ENCODE measurements around the gene INSIG2.
A peak's percentile ranks its signal among the peaks of the same experiment; 100 is the strongest.
"Not testable (repeated sequence)": the region's sequence is repeated elsewhere in the genome, so short reads cannot be mapped to it uniquely, and the experiment has no call there.

INSIG2 gene

DNA sequence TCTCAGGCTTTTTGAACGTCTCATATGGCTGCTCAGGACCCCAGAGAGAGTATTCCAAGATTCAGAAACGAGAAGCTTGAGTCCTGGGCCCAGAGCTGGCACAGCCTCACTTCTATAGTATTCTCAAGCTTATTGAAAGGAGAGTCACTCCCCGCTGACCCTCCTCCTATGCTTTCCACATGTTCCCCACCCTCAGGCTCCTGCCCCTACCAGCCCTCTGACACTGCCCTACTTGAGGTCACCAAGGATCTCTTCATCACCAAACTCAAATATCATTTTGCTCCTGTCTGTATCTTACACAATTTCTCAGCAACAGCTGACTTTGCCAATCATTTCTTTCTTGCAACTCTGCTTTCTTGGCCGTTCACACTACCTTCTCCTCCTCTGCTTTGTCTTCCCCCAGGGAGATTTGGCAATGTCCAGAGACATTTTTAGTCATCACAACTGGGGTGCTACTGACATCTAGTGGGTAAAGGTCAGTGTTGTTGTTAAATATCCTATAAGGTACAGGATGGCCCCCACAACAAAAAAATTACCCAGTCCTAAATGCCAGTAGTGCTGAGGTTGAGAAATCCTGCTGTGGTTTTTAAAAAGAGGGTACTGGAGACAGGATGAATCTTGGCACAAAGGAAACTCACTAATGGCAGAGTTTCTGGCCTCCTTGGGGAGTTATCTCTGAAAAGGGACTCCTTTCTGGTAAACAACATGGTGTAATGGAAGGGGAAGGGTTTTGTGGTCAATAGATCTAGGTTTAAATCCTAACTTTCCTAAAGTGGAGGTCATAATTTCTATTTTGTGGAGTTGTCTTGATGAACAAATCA is 26.9 kb upstream of the INSIG2 start:
- no peak for DNase-seq

DNA sequence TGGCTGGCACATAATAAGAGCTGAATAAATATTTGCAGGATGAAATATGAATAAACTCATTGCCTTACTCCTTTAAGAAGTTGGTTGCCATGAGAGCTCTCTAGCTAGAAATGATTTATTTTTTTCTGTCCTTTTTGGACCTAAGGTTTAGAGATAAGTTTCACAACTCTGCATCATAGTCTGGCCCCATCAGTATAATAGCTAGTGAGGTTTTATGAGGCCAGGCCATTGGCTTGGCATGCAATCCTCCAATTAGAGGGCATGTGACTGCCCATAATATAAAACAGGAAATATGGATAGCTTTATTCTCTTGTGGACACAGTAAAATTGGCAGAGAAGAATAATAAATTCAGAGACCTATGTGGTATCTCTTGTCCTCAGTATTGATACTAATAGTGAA is 26.2 kb upstream of the INSIG2 start:
- DNase-seq, result no peak

DNA sequence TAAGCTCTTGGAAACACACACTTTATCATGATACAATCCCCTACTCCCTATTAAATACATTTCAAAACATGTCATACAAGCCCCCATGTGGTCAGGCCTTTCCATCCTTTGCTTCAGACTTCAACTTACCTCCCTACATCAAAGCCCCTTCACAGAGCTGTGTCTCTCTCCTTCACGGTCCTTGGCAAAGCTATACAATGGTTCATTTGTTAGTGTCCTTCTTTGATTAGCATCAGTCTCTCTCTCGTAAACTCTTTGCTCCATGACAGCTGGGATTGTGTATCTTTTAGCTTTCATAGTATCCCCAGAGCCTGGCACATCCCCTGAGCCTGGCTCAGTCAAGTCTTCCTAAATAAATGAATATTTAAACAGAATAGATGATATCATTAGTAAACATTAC is 25.6 kb upstream of the INSIG2 start:
- DNase-seq, result no peak

DNA sequence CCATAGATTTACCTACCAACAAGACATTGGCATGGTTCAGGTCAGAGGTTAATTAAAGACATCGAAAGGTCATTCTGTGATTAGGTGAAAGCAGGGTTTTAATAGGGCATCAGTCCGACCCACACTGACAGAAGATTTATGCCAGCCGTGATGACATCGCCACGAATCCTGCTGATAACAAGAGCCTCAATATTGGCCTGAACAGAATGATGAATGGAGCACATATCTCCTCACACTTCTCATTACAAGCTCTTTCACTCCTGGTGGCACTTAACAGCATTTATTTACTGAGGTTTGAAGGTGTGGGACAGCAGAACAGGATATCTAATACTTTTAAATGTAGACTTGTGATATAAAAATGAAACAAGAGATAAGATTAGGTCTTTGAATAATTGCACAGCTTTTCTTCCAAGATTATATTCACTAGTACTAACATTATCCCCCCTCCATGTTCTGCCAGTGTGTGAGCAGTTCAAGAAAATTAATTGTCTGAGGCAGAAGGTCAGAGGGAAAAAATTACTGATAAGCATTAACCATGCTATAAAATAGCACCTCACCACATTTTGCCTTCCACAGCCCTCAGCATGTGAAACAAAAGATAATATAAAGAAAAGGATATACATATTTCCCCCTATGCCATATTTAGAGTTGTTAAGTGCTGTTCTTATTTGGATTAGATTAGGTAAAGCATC is 23.1 kb upstream of the INSIG2 start:
- no peak for DNase-seq

DNA sequence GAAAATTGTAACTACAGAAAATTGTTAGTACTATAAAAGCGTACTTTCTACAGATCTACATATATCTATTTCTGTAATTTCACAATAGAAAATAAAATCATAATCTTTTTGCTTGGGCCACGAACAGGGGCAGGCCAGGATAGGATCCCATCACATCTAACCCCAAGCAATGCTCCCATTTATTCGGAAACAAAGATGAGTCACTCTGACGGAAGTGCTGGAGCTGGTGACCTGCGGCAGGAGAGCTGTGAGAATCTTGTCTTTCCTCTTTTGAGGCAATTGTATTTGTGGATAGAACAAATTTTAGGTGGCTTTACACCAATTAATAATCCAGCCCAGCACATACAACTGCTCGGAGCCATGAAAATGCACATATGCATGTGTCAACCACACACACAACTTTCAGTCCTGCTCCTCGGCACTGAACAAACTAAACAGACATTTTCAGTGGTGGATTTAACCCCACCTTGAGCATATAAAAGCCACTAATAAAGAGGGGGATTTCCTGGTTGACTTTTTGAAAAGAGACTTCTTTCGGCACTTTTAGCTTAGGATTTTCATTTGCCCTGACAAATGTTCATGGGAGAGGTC is 22.3 kb upstream of the INSIG2 start:
- no peak for DNase-seq

DNA sequence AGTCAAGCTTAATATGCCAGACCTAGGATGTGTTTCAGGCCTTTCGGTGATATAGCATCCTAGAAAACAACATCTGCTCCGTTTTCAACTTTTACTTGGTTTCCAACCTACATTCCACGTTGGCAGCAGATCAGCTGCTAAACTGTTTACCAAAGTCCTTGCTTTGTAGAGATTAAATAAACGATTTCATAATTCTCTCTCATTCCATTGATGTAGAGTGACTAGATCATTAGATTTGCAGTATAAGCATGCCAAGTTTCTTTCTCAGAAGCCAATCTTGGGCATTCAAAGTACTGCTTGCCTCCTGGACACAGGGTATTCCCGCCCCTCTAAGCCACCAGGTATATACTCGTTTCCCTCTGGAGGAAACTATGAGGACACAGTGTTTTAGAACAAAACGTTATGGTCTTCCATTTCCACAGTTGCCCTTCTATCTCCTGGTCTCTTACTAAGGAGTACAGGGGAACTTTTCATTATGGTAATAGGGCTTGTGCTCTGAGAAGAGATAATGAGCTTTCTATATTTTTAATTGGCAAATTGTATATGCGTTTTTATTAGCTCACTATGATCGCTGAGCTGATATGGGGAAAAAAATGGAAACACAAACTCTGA is 10.5 kb upstream of the INSIG2 start:
- DNase-seq, result no peak

DNA sequence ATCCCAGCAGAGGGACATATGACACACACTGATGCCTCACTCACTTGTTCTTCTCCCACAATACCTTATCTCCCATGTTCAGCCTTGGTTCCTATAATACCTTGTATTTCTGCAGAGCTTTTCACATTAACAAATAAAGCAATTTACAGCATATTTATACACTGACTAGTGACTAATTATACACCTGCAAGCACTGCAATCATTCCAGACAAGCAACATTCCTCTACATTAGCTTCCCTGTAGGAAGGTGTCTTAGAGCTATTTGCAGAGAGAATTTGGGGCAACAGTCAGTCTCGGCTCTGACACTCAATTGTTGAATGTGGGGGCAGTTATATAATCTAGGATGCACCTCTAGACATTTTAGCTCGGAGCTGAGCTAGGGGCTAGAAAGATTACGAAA is 9.5 kb upstream of the INSIG2 start:
- DNase-seq, result no peak

DNA sequence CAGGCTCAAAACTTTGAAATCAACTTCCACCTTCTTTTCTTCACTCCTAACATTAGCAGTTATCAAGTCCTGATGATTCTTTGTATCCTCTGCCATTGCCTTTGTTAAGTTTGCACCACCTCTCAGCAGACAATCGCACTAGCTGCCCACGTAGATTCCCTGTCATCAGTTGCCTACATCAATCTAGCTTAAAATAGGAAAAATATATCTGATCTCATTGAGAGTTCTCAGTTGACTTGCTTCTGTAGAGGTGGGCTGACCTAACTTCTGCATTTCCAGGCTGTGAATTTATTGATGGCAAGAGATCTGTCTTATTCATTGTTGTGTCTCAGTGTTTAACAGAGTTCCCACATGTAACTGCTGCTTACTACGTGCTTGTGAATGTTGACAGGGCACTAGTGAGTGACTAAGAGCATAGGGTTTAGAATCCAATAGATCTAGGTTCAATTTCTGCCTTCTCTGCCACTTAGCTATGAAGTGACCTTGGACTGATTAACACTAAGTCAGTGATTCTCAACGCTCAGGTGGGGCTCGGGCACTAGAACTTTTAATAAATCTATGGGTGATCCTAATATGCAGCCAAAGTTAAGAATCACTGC is 3.7 kb upstream of the INSIG2 start:
- DNase-seq, result no peak

DNA sequence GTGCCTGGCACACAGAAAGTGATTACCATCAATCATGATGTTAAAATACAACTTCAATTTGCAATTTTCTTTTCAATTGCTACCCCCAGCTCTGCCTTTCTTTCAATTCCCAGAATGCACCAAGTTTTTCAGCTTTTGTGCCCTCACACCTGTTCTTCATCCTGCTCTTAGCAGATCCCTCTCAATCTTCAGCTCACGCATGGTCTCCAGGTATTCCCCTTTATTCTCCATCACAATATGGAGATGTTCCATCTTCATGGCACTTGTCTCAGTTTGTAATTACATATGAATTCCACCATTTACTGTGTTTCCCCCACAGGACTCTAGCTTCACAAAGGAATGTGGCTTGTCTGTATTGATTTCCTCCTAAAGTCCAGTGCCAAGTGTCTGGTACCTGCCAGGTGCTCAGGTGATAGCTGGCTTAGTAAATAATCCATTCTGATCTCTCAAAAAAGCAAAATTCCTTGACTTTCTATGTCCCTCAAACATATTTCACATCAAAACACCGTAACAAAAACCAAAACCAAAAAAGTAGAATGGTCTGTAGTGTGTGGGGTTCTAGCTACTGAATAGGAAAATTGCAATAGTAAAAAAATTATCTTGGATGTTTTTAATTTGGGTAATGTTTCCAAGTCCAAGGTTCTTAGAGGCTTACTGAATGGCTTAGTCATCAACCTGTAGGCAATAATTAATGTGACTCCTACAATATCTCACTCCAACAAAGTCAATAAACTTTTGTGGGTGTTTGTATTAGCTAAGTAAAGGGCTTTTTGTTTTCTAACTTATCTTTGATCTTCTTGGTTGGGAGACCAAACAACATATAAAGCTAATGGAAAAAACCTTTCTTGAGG is 2.9 kb upstream of the INSIG2 start:
- DNase-seq, result no peak

DNA sequence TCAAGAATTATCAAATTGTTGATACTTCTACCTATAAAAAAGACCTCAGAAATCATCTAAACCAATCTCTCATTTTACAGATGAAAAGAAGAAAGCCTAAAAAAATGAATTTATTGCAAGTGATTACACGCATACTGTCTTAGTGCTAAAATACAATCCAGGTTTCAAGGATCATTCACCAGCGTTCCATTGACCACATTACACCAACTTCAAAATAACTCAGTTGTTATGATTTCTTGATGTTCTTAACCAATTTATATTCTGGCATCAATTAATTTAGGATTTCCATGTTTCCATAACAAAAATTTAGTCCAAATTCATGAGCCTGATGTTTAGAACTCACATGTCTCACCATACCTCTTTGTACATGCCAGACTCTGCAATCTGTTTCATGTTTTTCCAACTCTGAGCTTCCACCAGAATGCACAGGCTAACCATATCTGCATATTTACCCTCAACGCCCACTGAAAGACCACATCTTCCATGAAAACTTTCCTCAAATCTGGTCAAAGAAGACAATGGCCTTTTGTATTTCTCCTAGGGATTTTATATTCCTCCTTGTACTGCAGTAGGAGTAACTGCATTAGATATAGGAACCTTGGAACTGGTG is 2.1 kb upstream of the INSIG2 start:
- no peak for DNase-seq

DNA sequence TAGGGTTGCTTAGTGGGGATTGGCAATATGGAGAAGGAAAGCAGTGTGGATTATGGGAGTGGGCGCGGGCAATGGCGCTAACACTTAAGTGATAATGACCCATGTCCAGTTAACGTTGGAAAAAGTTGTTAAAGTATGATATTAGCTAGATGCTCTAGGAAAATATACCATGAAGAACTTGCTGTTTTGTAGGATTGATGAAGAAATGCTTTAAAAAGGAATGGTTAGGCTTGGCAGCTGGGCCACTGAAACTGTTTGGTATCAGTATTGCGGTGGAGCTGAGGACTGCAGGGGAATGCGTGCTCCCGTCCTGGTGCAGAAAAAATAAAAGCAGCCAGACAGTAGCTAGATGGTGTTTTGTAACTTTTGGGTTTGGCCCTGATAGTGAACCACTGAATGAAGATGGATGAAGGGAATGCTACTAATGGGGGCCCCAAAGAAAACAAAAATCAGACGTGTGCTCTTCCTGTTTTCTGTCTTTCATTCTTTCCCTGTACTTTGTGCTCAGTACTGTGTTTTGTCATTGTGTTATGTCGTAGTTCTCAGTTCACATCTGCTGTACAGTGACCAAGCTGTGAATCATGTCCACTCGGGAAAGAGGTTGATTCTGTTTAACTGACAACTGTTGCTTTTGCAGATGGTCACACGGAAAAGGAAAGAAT is 999 bp downstream of the INSIG2 start:
- peak; percentile 51 for DNase-seq

DNA sequence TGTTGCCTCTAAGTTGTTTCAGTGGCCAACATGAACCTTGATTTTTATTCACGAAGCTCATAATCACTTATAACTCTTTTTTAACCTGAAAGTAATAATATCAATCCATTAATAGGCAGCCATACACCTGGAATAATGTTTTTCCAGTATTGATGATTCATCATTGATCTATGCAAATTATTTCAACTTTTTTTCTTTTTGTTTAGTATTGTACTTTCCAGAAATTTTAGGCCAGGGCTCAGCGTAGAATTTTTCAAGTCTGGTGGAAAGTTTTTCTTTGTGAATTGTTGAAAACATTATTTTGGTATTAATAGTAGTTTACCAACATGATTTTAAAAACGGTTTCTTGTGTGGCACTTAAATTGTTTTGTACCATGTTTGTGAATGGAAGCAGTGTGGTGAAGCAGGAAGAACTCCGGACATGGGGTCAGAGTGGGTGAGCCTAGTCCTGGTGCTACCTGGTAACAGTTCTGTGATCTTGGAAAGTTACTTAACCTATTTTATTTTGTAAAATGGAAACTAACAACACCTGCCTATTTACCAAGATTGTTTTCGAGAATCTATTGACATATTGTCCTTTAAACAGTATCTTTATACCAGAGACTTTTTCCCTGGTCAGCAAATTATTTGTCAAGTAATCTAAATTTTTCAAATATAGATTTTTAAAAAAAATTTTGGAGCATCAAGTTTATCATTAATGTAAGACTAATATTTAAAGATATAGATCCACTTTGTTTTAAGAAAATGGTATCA is 2.3 kb downstream of the INSIG2 start:
- no peak for DNase-seq

DNA sequence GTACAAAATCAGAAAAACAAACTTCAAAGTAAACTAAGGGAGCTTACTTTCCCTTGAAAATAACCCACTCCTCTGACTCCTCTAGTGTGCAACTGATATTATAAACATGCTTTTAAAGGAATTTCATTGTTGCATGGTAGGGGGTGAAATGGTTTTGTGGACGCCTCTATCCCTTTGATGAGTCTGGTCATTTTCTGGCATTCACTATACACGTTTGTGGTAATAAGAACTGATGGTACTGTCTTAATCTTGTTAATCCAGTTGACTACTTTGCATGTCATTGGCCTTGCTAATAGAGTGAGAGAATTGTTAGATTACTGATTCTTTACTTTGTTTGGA is 2.8 kb downstream of the INSIG2 start:
- DNase-seq, result no peak

DNA sequence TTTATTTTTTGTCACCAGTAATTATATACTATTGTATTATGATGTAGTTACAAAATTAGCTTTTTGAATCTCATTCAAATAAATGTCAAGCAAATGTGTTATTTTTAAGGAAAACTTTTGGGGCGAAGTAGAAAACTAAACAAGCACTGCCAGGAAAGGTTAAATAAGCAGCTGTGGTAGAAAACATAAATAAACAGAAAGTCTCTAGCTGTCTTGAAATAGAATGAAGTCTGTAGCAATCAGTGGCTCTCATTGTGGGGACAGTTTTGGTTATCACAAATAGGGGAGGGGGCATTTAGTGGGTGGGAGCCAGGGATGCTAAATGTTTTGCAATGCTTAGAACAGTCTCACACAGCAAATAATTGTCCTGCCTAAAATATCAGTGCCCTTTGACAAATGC is 3.4 kb downstream of the INSIG2 start:
- no peak for DNase-seq

DNA sequence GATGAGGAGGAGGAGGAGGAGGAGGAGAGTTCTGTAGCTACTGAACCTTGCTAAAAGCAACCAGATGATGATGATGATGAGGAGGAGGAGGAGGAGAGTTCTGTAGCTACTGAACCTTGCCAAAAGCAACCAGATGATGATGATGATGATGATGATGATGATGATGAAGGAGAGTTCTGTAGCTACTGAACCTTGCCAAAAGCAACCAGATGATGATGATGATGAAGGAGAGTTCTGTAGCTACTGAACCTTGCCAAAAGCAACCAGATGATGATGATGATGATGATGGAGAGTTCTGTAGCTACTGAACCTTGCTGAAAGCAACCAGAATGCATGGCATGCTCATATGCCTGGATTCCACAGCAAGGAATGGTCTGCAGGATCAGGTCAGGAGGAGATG is 5.8 kb downstream of the INSIG2 start:
- DNase-seq, result not testable (repeated sequence)

DNA sequence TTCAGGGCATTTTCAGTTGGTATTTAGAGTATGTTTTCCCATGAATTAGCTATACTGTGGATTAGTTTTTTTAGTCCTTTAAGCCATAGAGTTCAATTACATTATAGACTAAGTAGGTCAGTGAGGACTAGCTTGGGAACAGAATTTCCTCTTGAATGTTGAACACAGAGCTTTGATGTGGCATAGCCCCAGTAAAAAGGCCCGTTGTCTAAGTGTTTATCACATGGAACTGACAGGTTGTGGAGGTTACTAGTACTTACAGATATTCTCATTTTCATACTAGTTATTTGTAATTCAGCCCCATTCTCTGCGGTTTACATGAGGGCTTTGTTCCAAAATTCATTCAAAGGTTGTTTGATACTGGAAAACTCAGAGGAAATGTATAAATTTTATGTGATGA is 6.2 kb downstream of the INSIG2 start:
- DNase-seq, result no peak

DNA sequence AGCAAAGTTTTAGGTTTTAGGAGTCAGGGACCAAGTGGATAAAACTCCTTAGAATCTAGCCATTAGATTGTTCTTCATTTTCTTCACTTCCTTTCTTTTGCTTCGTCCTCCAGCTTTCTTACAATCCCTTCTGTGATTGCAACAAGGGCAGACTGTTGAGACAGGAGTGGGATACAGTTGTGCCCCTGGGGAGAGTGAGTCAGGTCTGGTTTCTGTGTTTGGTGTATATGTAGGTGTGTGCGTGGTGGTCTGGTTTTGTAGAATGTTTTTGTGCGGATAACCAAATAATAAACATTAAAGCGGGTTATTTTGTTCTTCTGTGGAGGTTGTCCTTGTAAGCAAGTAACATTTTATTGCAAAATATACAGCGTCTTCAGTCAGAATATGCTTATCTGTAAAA is 7.3 kb downstream of the INSIG2 start:
- DNase-seq, result no peak

DNA sequence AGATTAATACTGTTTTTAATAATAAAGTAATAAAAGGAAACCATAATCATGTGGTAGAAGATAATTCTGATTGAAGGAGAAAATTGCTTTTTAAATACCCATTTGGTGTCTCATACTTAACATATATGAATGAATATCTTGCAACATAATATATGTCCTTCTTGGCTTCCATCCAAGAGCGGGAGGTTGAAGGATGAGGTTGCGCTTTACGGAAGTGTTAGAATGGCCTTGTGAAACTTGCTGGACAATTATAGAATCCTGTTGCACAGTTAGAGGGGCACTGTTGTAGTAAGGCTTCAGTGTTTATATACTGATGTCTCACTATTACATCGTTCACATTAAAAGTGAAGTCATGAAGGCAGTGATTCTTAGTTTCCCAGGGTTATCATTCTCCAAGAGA is 9.4 kb downstream of the INSIG2 start:
- DNase-seq, result no peak

DNA sequence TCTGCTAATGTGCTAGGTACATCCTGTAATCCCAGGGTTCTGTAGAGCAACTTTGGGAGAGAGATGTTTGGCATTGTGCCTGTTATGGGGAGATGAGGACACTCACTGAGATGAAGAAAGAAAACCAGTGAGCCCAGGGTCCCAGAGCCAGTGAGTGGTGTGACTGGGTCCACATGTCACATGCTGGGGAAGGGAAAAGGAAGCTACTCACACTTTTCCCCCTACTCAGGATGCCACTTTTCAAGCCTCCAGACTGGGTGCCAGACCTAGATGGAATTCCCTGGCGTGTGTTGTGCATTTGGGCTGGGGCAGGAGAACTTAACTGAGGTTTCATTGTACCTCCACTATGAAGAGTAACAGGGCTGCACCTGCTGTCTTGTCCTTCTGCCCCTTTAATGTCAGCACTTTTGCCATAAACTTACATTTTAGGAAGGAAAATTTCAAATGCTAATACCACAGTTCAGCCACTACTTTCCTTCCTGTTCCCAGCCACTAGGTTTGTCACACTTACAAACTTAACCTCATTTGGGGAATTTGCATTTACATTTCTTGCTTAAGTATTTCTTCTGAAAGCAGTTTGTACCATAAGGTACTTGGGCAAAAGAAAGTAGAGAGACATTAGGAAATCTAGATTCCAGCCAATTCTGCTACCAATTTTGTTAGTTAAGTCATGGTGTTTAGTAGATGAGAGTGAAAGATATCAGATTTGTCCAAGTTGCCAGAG is 10.2 kb downstream of the INSIG2 start:
- DNase-seq, result no peak

Measured in retina (tissue), 1 donor.